ENCODE measurements around the gene LAG3.
"Not testable (repeated sequence)": the region's sequence is repeated elsewhere in the genome, so short reads cannot be mapped to it uniquely, and the experiment has no call there.

Gene LAG3

GRCh38 chr12:6772331-6772695 lies at the start of gene LAG3:
LAG3 (plus strand) TSS chr12:6772520; CDS start chr12:6772853, 333 bp downstream.
- DNase-seq: no peak
- in situ Hi-C loops (cut with MboI; ENCODE audit: low pct_unique_long_range_greater_than_20kb, low sequenced_read_pairs): no loop called here

- in situ Hi-C loops (cut with MboI; ENCODE audit: low pct_unique_long_range_greater_than_20kb, low sequenced_read_pairs): no loop called here
Measured at GRCh38 chr12:6722863-6723262, 49.5 kb upstream of the LAG3 start.

GRCh38 chr12:6723607-6724408 lies 48.5 kb upstream of the LAG3 start, which contains the start of gene COPS7A:
COPS7A (plus strand) TSS chr12:6724046; CDS start chr12:6724657, 611 bp downstream.
- DNase-seq: peak; percentile 99
- in situ Hi-C loops (cut with MboI; ENCODE audit: low pct_unique_long_range_greater_than_20kb, low sequenced_read_pairs): no loop called here

More at GRCh38 chr12:6722863-6723262, 49.5 kb upstream of the LAG3 start:
- DNase-seq: no peak

GRCh38 chr12:6724409-6724797 lies 47.9 kb upstream of the LAG3 start:
- DNase-seq: peak; percentile 54
- in situ Hi-C loops (cut with MboI; ENCODE audit: low pct_unique_long_range_greater_than_20kb, low sequenced_read_pairs): no loop called here

- DNase-seq: no peak
- in situ Hi-C loops (cut with MboI; ENCODE audit: low pct_unique_long_range_greater_than_20kb, low sequenced_read_pairs): no loop called here
Measured at GRCh38 chr12:6725350-6725749, 47.0 kb upstream of the LAG3 start.

- in situ Hi-C loops (cut with MboI; ENCODE audit: low pct_unique_long_range_greater_than_20kb, low sequenced_read_pairs): no loop called here
Measured at GRCh38 chr12:6729186-6729585, 43.1 kb upstream of the LAG3 start.

DNA sequence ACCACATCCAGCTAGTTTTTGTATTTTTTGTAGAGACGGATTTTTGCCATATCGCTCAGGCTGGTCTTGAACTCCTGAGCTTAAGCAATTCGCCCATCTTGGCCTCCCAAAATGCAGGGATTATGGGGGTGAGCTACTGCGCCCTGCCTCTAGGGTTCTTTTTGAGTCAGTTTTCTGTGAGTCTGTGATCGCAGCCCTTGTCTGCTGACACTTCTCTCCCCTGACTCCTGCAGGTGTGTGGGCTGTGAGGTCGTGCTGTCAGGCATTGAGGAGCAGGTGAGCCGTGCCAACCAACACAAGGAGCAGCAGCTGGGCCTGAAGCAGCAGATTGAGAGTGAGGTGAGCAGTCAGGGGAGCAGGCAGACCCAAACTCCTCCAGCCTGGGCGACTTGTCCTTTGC lies 42.2 kb upstream of the LAG3 start:
- DNase-seq: no peak
- in situ Hi-C loops (cut with MboI; ENCODE audit: low pct_unique_long_range_greater_than_20kb, low sequenced_read_pairs): no loop called here

More at GRCh38 chr12:6729186-6729585, 43.1 kb upstream of the LAG3 start:
- DNase-seq: no peak

DNA sequence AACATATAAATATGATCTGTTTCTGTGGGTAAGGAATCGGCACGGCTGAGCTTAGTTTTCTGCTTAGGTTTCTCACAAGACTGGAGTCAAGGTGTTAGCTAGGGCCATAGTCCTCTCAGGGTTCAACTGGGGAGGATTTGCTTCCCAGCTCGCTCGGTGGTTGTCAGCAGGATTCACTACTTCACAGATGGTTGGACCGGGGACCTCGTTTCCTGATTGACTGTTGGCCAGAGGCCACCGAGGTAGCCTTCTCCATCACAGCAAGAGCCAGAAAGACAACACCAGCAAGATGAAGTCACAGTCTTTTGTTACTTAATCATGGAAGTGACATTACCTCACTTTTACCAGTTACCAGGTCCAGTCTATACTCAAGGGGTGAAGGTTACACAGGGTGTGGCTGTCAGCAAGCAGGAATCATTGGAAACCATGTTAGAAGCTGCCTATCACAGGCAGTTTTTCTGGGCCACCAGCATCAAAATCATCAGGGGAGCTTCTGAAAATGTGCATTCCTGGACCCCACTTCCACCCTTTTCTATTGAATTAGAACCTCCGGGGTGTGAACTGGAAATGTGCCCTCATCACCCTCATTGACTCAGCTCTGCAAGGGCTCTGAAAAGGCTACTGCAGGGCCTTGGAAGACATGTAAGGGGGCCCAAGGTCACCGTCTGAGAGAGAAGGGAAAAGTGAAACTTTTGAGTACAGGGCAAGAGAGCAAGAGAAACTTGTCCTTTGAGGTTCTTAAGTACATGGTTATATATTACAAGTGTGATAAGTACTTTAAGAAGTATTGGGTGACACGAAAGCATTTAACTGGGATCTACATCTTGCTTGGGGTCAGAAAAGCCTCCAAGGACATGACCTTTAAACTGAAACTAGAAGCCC lies 37.6 kb upstream of the LAG3 start:
- no peak for DNase-seq
- in situ Hi-C loops (cut with MboI; ENCODE audit: low pct_unique_long_range_greater_than_20kb, low sequenced_read_pairs): no loop called here

DNA sequence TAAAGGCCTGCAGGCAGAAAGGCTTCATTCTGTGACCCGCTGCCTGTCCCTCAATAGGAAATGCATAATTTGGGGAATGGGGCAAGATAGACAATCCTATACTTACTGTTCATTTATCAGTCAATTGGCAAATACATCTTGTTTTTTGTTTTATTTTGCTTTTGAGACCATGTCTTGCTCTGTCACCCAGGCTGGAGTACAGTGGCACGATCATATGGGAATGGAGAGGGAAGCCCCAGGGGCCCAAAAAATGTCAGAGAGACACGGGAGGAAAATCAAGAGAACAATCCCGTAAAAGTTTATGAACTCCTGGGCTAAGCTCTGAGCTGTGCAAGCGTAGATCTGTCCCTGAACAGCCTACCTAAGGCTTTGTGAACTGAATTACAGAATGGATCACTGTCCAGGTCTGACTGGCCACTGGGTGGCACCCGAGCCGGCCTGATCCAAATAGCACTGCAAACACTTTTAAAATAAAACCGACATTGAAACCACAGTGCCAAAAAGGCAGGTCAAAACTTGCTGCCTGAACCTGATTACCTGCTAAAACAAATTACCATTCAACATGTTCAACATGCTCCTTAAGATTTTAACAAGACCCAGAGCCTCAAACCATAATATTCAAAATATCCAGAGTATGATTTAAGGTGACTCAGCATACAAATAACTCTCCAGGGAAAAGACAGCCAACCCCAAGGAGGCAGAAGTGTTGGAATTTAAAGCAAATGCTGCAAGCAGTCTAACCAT lies 36.7 kb upstream of the LAG3 start:
- DNase-seq: peak; percentile 70
- in situ Hi-C loops (cut with MboI; ENCODE audit: low pct_unique_long_range_greater_than_20kb, low sequenced_read_pairs): no loop called here

DNA sequence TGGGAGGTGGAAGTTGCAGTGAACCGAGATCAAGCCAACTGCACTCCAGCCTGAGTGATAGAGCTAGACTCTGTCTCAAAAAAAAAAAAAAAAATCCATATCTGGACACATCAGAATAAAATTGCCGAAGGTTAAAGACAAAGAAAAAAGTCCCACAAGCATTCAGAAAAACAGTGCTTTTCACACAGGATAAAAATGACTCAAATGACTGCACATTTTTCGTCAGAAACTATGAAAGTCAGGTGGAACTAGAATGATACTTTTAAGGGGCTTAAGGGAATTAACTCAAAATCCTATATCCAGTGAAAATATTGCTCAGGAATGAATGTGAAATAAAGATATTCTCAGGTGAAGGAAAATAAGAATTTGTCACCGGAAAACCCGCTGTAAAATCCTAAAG lies 35.6 kb upstream of the LAG3 start:
- in situ Hi-C loops (cut with MboI; ENCODE audit: low pct_unique_long_range_greater_than_20kb, low sequenced_read_pairs): no loop called here
- DNase-seq: no peak

- DNase-seq; in situ Hi-C loops (cut with MboI; ENCODE audit: low pct_unique_long_range_greater_than_20kb, low sequenced_read_pairs): not testable (repeated sequence)
Measured at GRCh38 chr12:6742080-6742479, 30.2 kb upstream of the LAG3 start.

- DNase-seq: no peak
- in situ Hi-C loops (cut with MboI; ENCODE audit: low pct_unique_long_range_greater_than_20kb, low sequenced_read_pairs): no loop called here
Measured at GRCh38 chr12:6742834-6743233, 29.5 kb upstream of the LAG3 start.

DNA sequence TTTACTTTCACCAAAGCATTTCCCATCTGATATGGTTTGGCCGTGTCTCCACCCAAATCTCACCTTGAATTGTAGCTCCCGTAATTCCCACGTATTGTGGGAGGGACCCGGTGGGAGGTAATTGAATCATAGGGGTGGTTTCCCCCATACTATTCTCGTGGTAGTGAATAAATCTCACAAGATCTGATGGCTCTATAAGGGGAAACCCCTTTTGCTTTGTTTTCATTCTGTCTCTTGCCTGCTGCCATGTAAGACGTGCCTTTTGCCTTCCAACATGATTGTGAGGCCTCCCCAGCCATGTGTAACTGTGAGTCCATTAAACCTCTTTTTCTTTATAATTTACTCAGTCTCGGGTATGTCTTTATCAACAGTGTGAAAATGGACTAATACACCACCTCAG lies 29.0 kb upstream of the LAG3 start:
- in situ Hi-C loops (cut with MboI; ENCODE audit: low pct_unique_long_range_greater_than_20kb, low sequenced_read_pairs); DNase-seq: not testable (repeated sequence)

GRCh38 chr12:6745741-6746525 lies 26.4 kb upstream of the LAG3 start:
- in situ Hi-C loops (cut with MboI; ENCODE audit: low pct_unique_long_range_greater_than_20kb, low sequenced_read_pairs): no loop called here
- DNase-seq: peak; percentile 87

- in situ Hi-C loops (cut with MboI; ENCODE audit: low pct_unique_long_range_greater_than_20kb, low sequenced_read_pairs): no loop called here
- no peak for DNase-seq
Measured at GRCh38 chr12:6747216-6747615, 25.1 kb upstream of the LAG3 start.

- in situ Hi-C loops (cut with MboI; ENCODE audit: low pct_unique_long_range_greater_than_20kb, low sequenced_read_pairs): no loop called here
- DNase-seq: no peak
Measured at GRCh38 chr12:6748761-6749160, 23.6 kb upstream of the LAG3 start.

- in situ Hi-C loops (cut with MboI; ENCODE audit: low pct_unique_long_range_greater_than_20kb, low sequenced_read_pairs): no loop called here
- DNase-seq: no peak
Measured at GRCh38 chr12:6750506-6750905, 21.8 kb upstream of the LAG3 start.

- no peak for DNase-seq
- in situ Hi-C loops (cut with MboI; ENCODE audit: low pct_unique_long_range_greater_than_20kb, low sequenced_read_pairs): no loop called here
Measured at GRCh38 chr12:6751767-6752166, 20.6 kb upstream of the LAG3 start.
